ENCODE data around the gene ACOXL. TPM values are rescaled to one million over a fixed set of nuclear protein-coding genes. Genes with fewer than 3 reads are reported as not detected.
"Not testable (repeated sequence)": the region's sequence is repeated elsewhere in the genome, so short reads cannot be mapped to it uniquely, and the experiment has no call there.

ACOXL gene
- 0.04 TPM for polyA plus RNA-seq (2013, experiment 1 of 2)
- 0.01 TPM for polyA plus RNA-seq (2013, experiment 2 of 2)

DNA sequence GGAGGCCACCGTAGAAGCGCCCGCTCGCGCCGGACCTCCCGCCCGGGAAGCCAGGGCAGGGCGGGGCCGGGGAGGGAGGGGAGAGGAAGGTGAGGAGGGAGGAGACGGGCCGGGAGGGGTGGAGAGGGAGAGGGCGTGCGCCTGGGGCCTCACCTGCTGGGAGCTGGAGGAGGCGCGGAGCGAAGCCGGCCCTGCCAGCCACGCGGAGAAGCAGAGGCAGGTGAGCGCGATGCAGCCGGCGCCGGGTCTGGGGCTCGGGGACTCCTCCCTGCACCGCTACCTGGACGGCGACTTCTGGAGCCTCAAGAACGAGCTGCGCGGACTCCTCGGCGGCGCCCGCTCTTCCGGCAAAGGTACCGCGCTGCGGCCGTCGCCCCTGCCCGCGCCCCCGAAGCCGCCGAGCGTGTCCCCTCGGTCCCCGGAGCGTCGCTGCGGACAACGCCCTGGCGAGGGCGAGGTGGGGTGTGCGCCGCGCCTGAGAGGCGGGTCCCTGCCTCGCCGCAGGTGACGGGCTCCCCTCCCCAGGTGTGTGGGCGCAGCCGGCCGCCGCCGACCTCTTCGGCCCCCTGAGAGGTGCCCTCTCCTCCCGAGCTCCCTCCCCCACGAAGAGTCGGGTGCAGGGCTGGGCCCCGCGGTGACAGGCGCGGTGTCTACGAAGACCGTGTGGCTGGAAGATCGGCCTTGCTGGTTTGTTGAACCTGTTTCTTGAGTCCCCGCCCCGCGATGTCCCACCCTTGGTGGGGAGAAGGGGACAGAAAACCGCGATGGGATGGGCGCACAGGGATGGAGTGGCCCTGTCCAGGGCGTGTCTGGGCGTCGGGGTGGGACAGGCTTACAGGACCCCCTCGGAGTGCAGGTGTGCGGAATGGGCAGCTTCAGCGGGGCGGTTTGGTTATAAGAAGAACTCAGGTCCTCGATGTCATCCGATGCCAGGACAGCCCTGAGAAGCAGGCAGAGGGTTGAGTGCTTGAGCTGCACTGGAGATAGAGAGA is at the start of gene ACOXL:
TSS of gene ACOXL (plus strand) at position 152 of the 992 bp plus-strand sequence. CDS start 35,817 bp downstream, outside the sequence.
- no peak within 1 kb of the TSS for H2BK120ac ChIP-seq (ENCODE audit: low read depth, low read length)
- peaks cover 74 to 88% of the 10 kb centered on the region in 2 experiments for H3K27me3 ChIP-seq (ENCODE audit: control insufficient read depth in 1 of 2, insufficient read depth in 1 of 2, low read length in 2 of 2)
- no peak within 1 kb of the TSS for H4K8ac ChIP-seq (ENCODE audit: low read length)
- peak within 1 kb of the TSS in 1 of 2 experiments; percentile 46 for H3K14ac ChIP-seq (ENCODE audit: low read length in 2 of 2)
- no peak within 1 kb of the TSS for H3K4ac ChIP-seq (ENCODE audit: low read depth in 1 of 2, low read length in 2 of 2)
- no peak within 1 kb of the TSS for H2BK5ac ChIP-seq (ENCODE audit: low read depth, low read length, poor library complexity, severe bottlenecking)
- H3K18ac ChIP-seq (ENCODE audit: low read depth in 1 of 2, low read length in 2 of 2) = no peak within 1 kb of the TSS
- DNase-seq = no peak
- H4K91ac ChIP-seq (ENCODE audit: low read length) = peak within 1 kb of the TSS; percentile 68
- peaks cover 10% of the 10 kb centered on the region for H3K4me1 ChIP-seq (ENCODE audit: control insufficient read depth, insufficient read depth, low read depth, low read length)
- H2AFZ ChIP-seq (ENCODE audit: low read depth, low read length) = no peak within 1 kb of the TSS
- H2BK12ac ChIP-seq (ENCODE audit: low read length in 2 of 2) = no peak within 1 kb of the TSS
- peak within 1 kb of the TSS in 1 of 2 experiments; percentile 38 for H3K4me3 ChIP-seq (ENCODE audit: insufficient read depth in 1 of 2, low read depth in 1 of 2, low read length in 2 of 2)
- peak within 1 kb of the TSS in 1 of 2 experiments; percentile 66 for H3K23ac ChIP-seq (ENCODE audit: low read length in 2 of 2)
- no peak within 1 kb of the TSS for H3K27ac ChIP-seq (ENCODE audit: low read length, poor library complexity, severe bottlenecking)
- peak within 1 kb of the TSS; percentile 41 for H2BK15ac ChIP-seq (ENCODE audit: low read depth, poor library complexity, severe bottlenecking)
- H2AK5ac ChIP-seq (ENCODE audit: low read length, severe bottlenecking) = no peak within 1 kb of the TSS
- H3K79me1 ChIP-seq (replicated peaks; ENCODE audit: low read length, poor library complexity, severe bottlenecking) = no peaks in the 10 kb centered on the region
- H3K36me3 ChIP-seq (ENCODE audit: control insufficient read depth in 1 of 2, insufficient read depth in 2 of 2, low read depth in 1 of 2, low read length in 2 of 2) = no peaks in the 10 kb centered on the region
- H3K9me3 ChIP-seq (ENCODE audit: control insufficient read depth, low read length) = peaks cover 14% of the 10 kb centered on the region
- H3K9ac ChIP-seq (ENCODE audit: low read length) = no peak within 1 kb of the TSS
- peak within 1 kb of the TSS; percentile 83 for H3K4me2 ChIP-seq (ENCODE audit: low read length, poor library complexity, severe bottlenecking)
- 2% methylated on average over 60 of the region's 94 CpGs for WGBS

- H3K4ac ChIP-seq (ENCODE audit: low read depth in 1 of 2, low read length in 2 of 2) = no peak overlapping the region
- WGBS = no CpG with 5 or more reads among the region's 1 CpG
- H3K4me2 ChIP-seq (ENCODE audit: low read length, poor library complexity, severe bottlenecking) = no peak overlapping the region
- no peak overlapping the region for H3K23ac ChIP-seq (ENCODE audit: low read length in 2 of 2)
- no peak overlapping the region for H2BK15ac ChIP-seq (ENCODE audit: low read depth, poor library complexity, severe bottlenecking)
- H3K4me1 ChIP-seq (ENCODE audit: control insufficient read depth, insufficient read depth, low read depth, low read length) = no peaks in the 10 kb centered on the region
- no peak overlapping the region for H2BK120ac ChIP-seq (ENCODE audit: low read depth, low read length)
- H2AK5ac ChIP-seq (ENCODE audit: low read length, severe bottlenecking) = no peak overlapping the region
- no peak overlapping the region for H4K91ac ChIP-seq (ENCODE audit: low read length)
- H3K4me3 ChIP-seq (ENCODE audit: insufficient read depth in 1 of 2, low read depth in 1 of 2, low read length in 2 of 2) = no peak overlapping the region
- H2AFZ ChIP-seq (ENCODE audit: low read depth, low read length) = no peak overlapping the region
- no peak overlapping the region for H2BK5ac ChIP-seq (ENCODE audit: low read depth, low read length, poor library complexity, severe bottlenecking)
- H3K9me3 ChIP-seq (ENCODE audit: control insufficient read depth, low read length) = peaks cover 6% of the 10 kb centered on the region
- H3K27me3 ChIP-seq (ENCODE audit: control insufficient read depth in 1 of 2, insufficient read depth in 1 of 2, low read length in 2 of 2) = peaks cover 13 to 25% of the 10 kb centered on the region in 2 experiments
- no peak overlapping the region for H3K14ac ChIP-seq (ENCODE audit: low read length in 2 of 2)
- H3K18ac ChIP-seq (ENCODE audit: low read depth in 1 of 2, low read length in 2 of 2) = no peak overlapping the region
- H3K9ac ChIP-seq (ENCODE audit: low read length) = no peak overlapping the region
- no peak overlapping the region for H4K8ac ChIP-seq (ENCODE audit: low read length)
- H3K27ac ChIP-seq (ENCODE audit: low read length, poor library complexity, severe bottlenecking) = no peak overlapping the region
- H3K36me3 ChIP-seq (ENCODE audit: control insufficient read depth in 1 of 2, insufficient read depth in 2 of 2, low read depth in 1 of 2, low read length in 2 of 2) = no peaks in the 10 kb centered on the region
- no peak overlapping the region for H2BK12ac ChIP-seq (ENCODE audit: low read length in 2 of 2)
- DNase-seq = no peak
- no peaks in the 10 kb centered on the region for H3K79me1 ChIP-seq (replicated peaks; ENCODE audit: low read length, poor library complexity, severe bottlenecking)
Observed at GRCh38 chr2:110682872-110683271, 49.5 kb upstream of the ACOXL start.

- not testable (repeated sequence) for H2BK120ac ChIP-seq (ENCODE audit: low read depth, low read length)
Observed at GRCh38 chr2:110687775-110688484, 44.4 kb upstream of the ACOXL start.

More at GRCh38 chr2:110687775-110688484, 44.4 kb upstream of the ACOXL start:
- not testable (repeated sequence) for H4K8ac ChIP-seq (ENCODE audit: low read length); H2BK5ac ChIP-seq (ENCODE audit: low read depth, low read length, poor library complexity, severe bottlenecking); H2AK5ac ChIP-seq (ENCODE audit: low read length, severe bottlenecking); H3K14ac ChIP-seq (ENCODE audit: low read length in 2 of 2); H2AFZ ChIP-seq (ENCODE audit: low read depth, low read length); H2BK12ac ChIP-seq (ENCODE audit: low read length in 2 of 2); H3K23ac ChIP-seq (ENCODE audit: low read length in 2 of 2); H3K4me1 ChIP-seq (ENCODE audit: control insufficient read depth, insufficient read depth, low read depth, low read length); H3K27ac ChIP-seq (ENCODE audit: low read length, poor library complexity, severe bottlenecking); H3K4me3 ChIP-seq (ENCODE audit: insufficient read depth in 1 of 2, low read depth in 1 of 2, low read length in 2 of 2); H3K79me1 ChIP-seq (replicated peaks; ENCODE audit: low read length, poor library complexity, severe bottlenecking); H2BK15ac ChIP-seq (ENCODE audit: low read depth, poor library complexity, severe bottlenecking); H3K9me3 ChIP-seq (ENCODE audit: control insufficient read depth, low read length); H3K9ac ChIP-seq (ENCODE audit: low read length); DNase-seq; H3K4me2 ChIP-seq (ENCODE audit: low read length, poor library complexity, severe bottlenecking); H3K36me3 ChIP-seq (ENCODE audit: control insufficient read depth in 1 of 2, insufficient read depth in 2 of 2, low read depth in 1 of 2, low read length in 2 of 2); H3K4ac ChIP-seq (ENCODE audit: low read depth in 1 of 2, low read length in 2 of 2); H4K91ac ChIP-seq (ENCODE audit: low read length); H3K18ac ChIP-seq (ENCODE audit: low read depth in 1 of 2, low read length in 2 of 2)
- 38% methylated on average over 8 of the region's 9 CpGs for WGBS
- peaks cover 26 to 52% of the 10 kb centered on the region in 2 experiments for H3K27me3 ChIP-seq (ENCODE audit: control insufficient read depth in 1 of 2, insufficient read depth in 1 of 2, low read length in 2 of 2)

Measured in mesenchymal stem cell (in vitro differentiated cells and primary cell).